HG03432 (cell line): ENCODE measurements around the gene AMIGO3.
A peak's percentile ranks its signal among the peaks of the same experiment; 100 is the strongest.
"Not testable (repeated sequence)": the region's sequence is repeated elsewhere in the genome, so short reads cannot be mapped to it uniquely, and the experiment has no call there.

Source experiments
- ATAC-seq: cut with Tn5 transposase; IDR thresholded peaks from one replicate; pipeline ENCODE4 v1.9.1; 2021; ENCODE audit warnings: mild to moderate bottlenecking, moderate library complexity; ENCODE audit not compliant: unreplicated experiment

AMIGO3 gene

GRCh38 chr3:49689908-49690624 lies 29.4 kb downstream of the AMIGO3 start:
- not testable (repeated sequence) for ATAC-seq

- peak; percentile 67 for ATAC-seq
Observed at GRCh38 chr3:49689046-49689907, 30.2 kb downstream of the AMIGO3 start, which contains the start of the genes MST1 and RNF123. MST1 (minus strand) TSS chr3:49689474; CDS start chr3:49688691, 783 bp downstream. RNF123 (plus strand) TSS chr3:49689557; CDS start chr3:49691166, 1,609 bp downstream.

- ATAC-seq, result peak; percentile 1
Observed at GRCh38 chr3:49688338-49689045, 31.0 kb downstream of the AMIGO3 start.

- not testable (repeated sequence) for ATAC-seq
Observed at GRCh38 chr3:49687424-49687795, 32.1 kb downstream of the AMIGO3 start.

- ATAC-seq, result not testable (repeated sequence)
Observed at GRCh38 chr3:49686769-49687423, 32.6 kb downstream of the AMIGO3 start.

- not testable (repeated sequence) for ATAC-seq
Observed at GRCh38 chr3:49686346-49686745, 33.1 kb downstream of the AMIGO3 start.

GRCh38 chr3:49685846-49686245 lies 33.6 kb downstream of the AMIGO3 start:
- not testable (repeated sequence) for ATAC-seq

- not testable (repeated sequence) for ATAC-seq
Observed at GRCh38 chr3:49685103-49685502, 34.4 kb downstream of the AMIGO3 start.

- ATAC-seq, result not testable (repeated sequence)
Observed at GRCh38 chr3:49684453-49684852, 35.0 kb downstream of the AMIGO3 start.

GRCh38 chr3:49683162-49683561 lies 36.3 kb downstream of the AMIGO3 start:
- ATAC-seq, result no peak

- ATAC-seq, result no peak
Observed at GRCh38 chr3:49681543-49681942, 37.9 kb downstream of the AMIGO3 start.

- ATAC-seq, result no peak
Observed at GRCh38 chr3:49681232-49681522, 38.3 kb downstream of the AMIGO3 start.

GRCh38 chr3:49680493-49681231 lies 38.8 kb downstream of the AMIGO3 start:
- ATAC-seq, result no peak

- ATAC-seq, result no peak
Observed at GRCh38 chr3:49675912-49676311, 43.6 kb downstream of the AMIGO3 start.

GRCh38 chr3:49674497-49674983 lies 44.9 kb downstream of the AMIGO3 start:
- peak; percentile 20 for ATAC-seq

- peak; percentile 85 for ATAC-seq
Observed at GRCh38 chr3:49673715-49674496, 45.6 kb downstream of the AMIGO3 start, which contains the start of gene APEH. APEH (plus strand) TSS chr3:49674351; CDS start chr3:49674402, 51 bp downstream.

GRCh38 chr3:49673121-49673714 lies 46.3 kb downstream of the AMIGO3 start:
- ATAC-seq, result no peak
